CD4-positive, alpha-beta T cell treated with Interleukin-17A for 1 hour (primary cell): Measurements from ENCODE around the gene SCD5.

Experiments used
- DNase-seq: peaks from one replicate; pipeline ENCODE4 v3.0.0-alpha.2; 2020

The SCD5 gene

DNA sequence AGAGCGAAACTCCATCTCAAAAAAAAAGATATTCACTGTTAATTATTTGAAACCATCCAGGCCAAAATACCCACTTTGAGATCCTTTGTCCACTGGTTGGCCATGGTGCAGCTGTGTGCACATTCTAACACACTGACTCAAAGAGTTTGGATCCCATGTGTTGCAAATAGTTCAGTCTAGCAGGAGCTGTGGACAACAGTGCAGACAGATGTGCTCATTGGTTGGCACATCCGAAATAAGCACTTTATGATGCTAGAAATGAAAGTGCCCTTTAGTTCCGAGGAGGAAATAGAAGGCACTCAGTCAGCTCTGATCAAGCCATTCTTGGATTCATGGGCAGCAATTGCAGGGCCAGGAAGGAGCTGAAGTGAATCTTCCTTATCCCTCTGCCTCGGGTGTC is 173.8 kb downstream of the SCD5 start:
- no peak for DNase-seq

- DNase-seq, result no peak
These were observed 175.4 kb downstream of the SCD5 start for GRCh38 chr4:82623121-82623683.

GRCh38 chr4:82621251-82621650 is 177.3 kb downstream of the SCD5 start:
- no peak for DNase-seq

GRCh38 chr4:82620126-82620735 is 178.4 kb downstream of the SCD5 start:
- DNase-seq, result no peak

- DNase-seq, result no peak
These were observed 180.4 kb downstream of the SCD5 start for GRCh38 chr4:82618103-82618720.

- DNase-seq, result no peak
These were observed 183.7 kb downstream of the SCD5 start for GRCh38 chr4:82614838-82615449.

GRCh38 chr4:82613121-82613520 is 185.5 kb downstream of the SCD5 start:
- no peak for DNase-seq

- DNase-seq, result no peak
These were observed 186.6 kb downstream of the SCD5 start for GRCh38 chr4:82611982-82612381.

- no peak for DNase-seq
These were observed 187.1 kb downstream of the SCD5 start for GRCh38 chr4:82611527-82611926.

DNA sequence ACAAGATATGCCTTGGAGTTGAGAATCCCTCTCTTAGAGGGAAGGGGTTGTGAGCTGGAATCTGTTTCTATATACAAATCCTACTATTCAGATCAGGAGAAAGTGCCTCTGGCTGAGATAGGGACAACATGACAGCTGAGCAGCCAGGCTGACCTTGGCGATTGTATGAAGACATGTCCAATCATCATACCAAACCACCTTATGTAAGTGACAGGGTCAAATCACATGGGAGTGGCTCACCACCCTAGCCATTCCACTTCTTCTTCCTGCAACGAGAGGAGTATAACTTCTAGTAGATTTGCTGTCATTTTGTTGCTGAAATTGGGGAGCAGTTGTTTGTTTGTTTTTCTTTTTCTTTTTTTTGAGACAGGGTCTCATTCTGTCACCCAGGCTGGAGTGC is 188.6 kb downstream of the SCD5 start:
- no peak for DNase-seq

DNA sequence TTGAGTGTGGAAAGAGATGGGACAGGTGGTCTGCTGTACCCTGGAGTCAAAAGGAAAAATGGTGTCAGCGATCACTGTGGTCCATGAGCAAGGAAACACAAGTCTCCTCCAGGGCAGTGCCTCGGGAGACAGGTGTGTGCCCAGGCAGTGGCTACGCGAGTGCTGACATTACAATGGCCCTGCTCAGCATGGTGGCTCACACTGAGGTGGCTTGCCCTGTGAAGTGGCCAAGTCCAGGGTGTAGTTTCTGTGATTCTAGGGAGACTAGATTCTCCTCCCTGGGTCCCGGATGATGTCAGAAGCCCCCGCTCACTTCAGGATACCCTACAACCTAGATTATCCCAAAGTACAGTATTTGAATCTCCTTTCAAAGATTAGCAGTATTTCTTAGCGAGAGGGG is 192.0 kb downstream of the SCD5 start:
- DNase-seq, result no peak

DNA sequence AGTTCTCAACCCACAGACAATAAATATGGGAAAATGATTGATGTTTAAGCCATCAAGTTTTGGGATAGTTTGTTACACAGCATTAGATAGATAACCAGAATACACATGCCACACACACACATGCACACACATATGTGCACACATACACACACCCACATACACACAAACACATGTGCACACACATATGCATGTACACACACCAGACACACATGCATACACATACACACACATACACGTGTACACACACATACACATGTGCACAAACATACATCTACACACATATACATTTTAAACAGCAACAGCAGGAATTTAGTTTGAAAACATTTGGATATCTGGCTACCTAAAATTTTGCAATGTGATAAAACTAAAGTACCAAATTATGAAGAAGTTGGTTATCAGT is 194.1 kb downstream of the SCD5 start:
- no peak for DNase-seq

DNA sequence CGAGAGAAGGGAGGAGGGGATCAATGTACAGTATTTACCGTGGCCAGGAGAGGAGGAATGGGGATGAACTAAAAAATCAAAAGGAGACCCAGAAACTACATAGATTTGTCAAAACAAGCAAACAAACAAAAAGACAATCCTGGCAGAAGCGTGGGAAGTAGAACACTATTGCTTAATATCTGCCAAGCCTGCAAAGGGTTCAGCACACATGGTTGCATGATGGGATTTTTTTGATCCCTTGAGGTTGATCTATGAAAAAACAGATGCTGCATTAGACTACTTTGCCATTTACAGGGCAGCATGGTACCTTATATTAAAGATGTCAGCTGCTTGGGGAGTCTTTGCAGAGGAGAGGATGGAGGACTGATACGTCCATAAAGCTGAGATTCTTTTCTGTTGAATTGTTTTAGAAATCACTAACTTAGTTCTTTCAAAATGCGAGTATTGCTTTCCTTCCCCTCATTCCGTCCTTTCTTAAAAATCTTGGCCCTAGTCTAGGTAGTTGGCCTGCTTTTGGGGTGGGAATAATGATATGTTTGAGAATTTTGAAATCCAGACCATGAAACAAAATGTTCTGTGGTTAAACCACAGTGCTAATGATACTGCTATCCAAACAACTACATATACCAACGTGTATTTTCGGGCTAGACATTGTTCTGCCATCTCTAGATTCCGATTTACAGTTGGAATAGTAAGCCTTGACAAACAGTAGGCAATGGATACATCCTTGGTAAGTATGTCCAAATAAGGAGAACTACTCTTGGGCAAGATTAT is 197.2 kb downstream of the SCD5 start:
- no peak for DNase-seq

DNA sequence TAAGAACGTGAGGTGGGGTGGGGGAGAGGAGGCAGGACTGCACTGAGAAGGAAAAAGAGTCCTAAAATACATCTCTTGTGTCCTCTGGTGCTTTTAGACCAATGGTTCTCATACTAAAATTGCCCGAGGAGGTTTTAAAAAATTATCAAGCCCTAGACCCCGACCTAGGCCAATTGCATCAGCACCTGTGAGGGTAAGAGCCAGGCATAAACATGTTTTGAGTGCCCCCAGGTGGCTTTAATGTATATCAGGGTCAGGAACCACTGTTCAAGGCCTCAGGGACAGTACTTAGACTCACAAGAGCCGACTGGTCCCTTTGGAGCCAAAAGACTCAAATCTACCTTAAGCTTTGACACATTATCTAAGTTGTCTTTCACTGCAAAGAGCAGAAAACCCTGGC is 199.3 kb downstream of the SCD5 start:
- DNase-seq, result no peak

GRCh38 chr4:82594456-82594855 is 204.1 kb downstream of the SCD5 start:
- DNase-seq, result no peak

GRCh38 chr4:82593411-82593810 is 205.2 kb downstream of the SCD5 start:
- DNase-seq, result no peak

GRCh38 chr4:82592639-82593038 is 206.0 kb downstream of the SCD5 start:
- no peak for DNase-seq

DNA sequence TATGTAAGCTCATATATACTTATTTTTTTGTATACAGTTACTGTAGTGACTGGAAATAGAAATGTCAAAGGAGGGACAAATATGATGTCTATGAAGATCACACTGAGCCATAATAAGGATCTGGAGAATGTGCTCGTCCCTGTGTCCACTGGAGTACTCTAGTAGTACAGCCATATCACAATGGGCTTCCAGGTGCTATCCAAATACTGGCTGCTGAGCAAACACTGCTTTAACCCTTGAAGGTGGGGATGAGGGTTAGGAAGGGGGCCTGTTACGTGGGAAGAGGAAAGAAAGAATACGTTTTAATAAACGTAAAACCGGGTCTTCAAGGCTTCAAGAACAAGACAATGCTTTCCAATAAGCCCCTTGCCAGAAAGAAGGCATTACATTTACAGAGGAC is 207.0 kb downstream of the SCD5 start:
- DNase-seq, result no peak

DNA sequence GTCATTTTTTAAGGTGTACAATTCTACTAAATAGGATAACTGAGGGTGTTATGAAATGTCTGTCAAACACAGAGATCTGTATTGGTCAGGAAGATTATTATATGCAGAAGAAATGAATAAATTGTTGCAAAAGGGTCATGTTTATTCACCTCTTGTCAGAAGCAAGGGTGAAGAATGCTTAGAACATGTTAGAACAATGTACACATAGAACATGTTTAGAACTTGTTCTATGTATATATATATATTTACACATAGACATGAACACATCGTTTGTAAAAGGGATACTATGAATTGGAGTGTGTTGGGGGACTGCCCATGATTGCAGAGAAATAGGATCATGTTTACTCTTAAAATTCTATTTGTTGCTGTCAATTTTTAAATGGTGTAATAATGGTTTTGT is 208.8 kb downstream of the SCD5 start:
- DNase-seq, result no peak

- no peak for DNase-seq
These were observed 209.8 kb downstream of the SCD5 start for GRCh38 chr4:82588771-82589270.

- DNase-seq, result no peak
These were observed 210.6 kb downstream of the SCD5 start for GRCh38 chr4:82587826-82588540.

DNA sequence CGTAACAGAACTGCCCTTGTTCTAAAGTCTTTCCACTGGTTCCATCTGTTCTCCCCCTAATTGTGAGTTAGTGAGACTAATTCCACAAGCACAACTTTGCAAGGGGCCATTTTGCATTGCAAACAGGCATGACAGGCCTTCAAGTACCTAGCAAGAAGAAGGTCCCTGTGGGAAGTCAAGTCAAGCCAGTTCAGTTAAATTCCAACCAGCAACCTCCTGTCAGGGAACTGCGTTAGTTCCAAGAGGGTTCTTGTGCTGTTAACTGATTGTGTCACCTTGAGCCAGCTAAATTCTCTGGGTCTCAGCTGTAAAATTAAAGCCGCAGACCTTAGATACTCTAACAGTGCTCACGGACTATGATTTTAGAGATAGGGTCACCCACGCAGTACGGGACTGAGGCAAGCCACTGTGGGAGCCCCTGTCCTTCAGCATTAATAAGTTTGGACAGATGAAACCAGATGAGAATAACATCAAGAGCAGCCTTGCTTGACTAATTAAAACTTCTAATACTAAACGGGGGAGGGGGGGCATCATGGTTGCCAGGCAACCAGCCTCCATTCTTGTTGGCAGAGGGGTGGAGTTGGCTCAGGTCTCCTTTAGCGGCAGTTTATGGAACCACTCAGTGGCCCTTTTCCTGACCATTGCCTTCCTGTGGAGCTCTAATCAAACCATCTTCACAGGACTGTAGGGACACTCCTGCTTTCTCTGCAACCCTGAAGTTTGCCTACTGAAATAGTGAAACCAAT is 212.7 kb downstream of the SCD5 start:
- DNase-seq, result no peak
